GM23338 (cell line): ENCODE results near the gene PLEKHH3. TPM values are rescaled to one million over a fixed set of nuclear protein-coding genes. Genes with fewer than 3 reads are reported as not detected.
"Not testable (repeated sequence)": the region's sequence is repeated elsewhere in the genome, so short reads cannot be mapped to it uniquely, and the experiment has no call there.

Source experiments
- ATAC-seq: fragments of 200-7000 bp; cut with Tn5 transposase; 3 replicates; pipeline ENCODE4 v1.9.1; 2020
- DNase-seq: peaks from one replicate; pipeline ENCODE4 v3.0.0-alpha.2; 2015; ENCODE audit warnings: low spot score
- H2AFZ ChIP-seq: fragments of 200-600 bp; sonication (generic); 2 replicates; pipeline ENCODE4 v1.8.0; 2016; ENCODE audit warnings: antibody characterized with exemption, mild to moderate bottlenecking, moderate library complexity
- H3F3A ChIP-seq: fragments of 200-600 bp; sonication (generic); replicated peaks from 2 replicates; pipeline ENCODE4 v1.8.0; 2017; ENCODE audit warnings: antibody characterized with exemption, mixed run types, low read depth
- H3K27ac ChIP-seq: fragments of 200-600 bp; sonication (generic); 2 replicates; pipeline ENCODE4 v1.6.1; 2016; ENCODE audit warnings: low read depth
- H3K27me3 ChIP-seq: fragments of 200-600 bp; sonication (generic); 2 replicates; pipeline ENCODE4 v1.8.0; 2016; ENCODE audit warnings: mild to moderate bottlenecking, mixed run types, moderate library complexity; ENCODE audit not compliant: insufficient read depth
- H3K36me3 ChIP-seq: fragments of 200-600 bp; sonication (generic); 2 replicates; pipeline ENCODE4 v1.8.0; 2016; ENCODE audit warnings: mild to moderate bottlenecking; ENCODE audit not compliant: insufficient read depth
- H3K4me1 ChIP-seq: fragments of 200-600 bp; sonication (generic); 2 replicates; pipeline ENCODE4 v1.8.0; 2016; ENCODE audit warnings: mild to moderate bottlenecking, moderate library complexity; ENCODE audit not compliant: insufficient read depth
- H3K4me2 ChIP-seq: fragments of 200-600 bp; sonication (generic); 2 replicates; pipeline ENCODE4 v1.7.1; 2017; ENCODE audit warnings: mixed run types
- H3K4me3 ChIP-seq: fragments of 200-600 bp; sonication (generic); 2 replicates; pipeline ENCODE4 v1.6.1; 2016; ENCODE audit warnings: mixed run types
- H3K79me2 ChIP-seq: fragments of 200-600 bp; sonication (generic); replicated peaks from 2 replicates; pipeline ENCODE4 v1.8.0; 2017; ENCODE audit warnings: mild to moderate bottlenecking; ENCODE audit not compliant: insufficient read depth
- H3K9me2 ChIP-seq: fragments of 200-600 bp; sonication (generic); 2 replicates; pipeline ENCODE4 v1.8.0; 2017; ENCODE audit not compliant: insufficient read depth
- H4K20me1 ChIP-seq: fragments of 200-600 bp; sonication (generic); replicated peaks from 2 replicates; pipeline ENCODE4 v1.8.0; 2017; ENCODE audit warnings: mild to moderate bottlenecking; ENCODE audit not compliant: insufficient read depth
- H3K27ac Mint-ChIP-seq: 2 replicates; pipeline ENCODE4 v1.8.0; 2020; ENCODE audit warnings: inconsistent platforms, mild to moderate bottlenecking, moderate library complexity, mixed read lengths
- H3K27me3 Mint-ChIP-seq: 3 replicates; pipeline ENCODE4 v1.8.0; 2022; ENCODE audit warnings: low read depth, mild to moderate bottlenecking, moderate library complexity, mixed read lengths, inconsistent platforms; ENCODE audit not compliant: insufficient read depth, poor library complexity
- H3K36me3 Mint-ChIP-seq: 3 replicates; pipeline ENCODE4 v1.8.0; 2021; ENCODE audit warnings: low read depth, mild to moderate bottlenecking, inconsistent platforms, moderate library complexity, mixed read lengths
- H3K4me1 Mint-ChIP-seq: 3 replicates; pipeline ENCODE4 v1.8.0; 2020; ENCODE audit warnings: mild to moderate bottlenecking, inconsistent platforms, mixed read lengths
- H3K4me3 Mint-ChIP-seq: 3 replicates; pipeline ENCODE4 v1.8.0; 2021; ENCODE audit warnings: moderate library complexity, mild to moderate bottlenecking, inconsistent platforms, mixed read lengths
- H3K9me3 Mint-ChIP-seq: 3 replicates; pipeline ENCODE4 v1.8.0; 2020; ENCODE audit warnings: moderate library complexity, mild to moderate bottlenecking, inconsistent platforms, mixed read lengths
- EZH2phosphoT487 ChIP-seq: fragments of 200-600 bp; sonication (generic); IDR thresholded peaks from one replicate; pipeline ENCODE4 v1.8.1; 2018; ENCODE audit warnings: antibody characterized with exemption; ENCODE audit not compliant: unreplicated experiment
- NANOG ChIP-seq: IDR thresholded peaks from 2 replicates; pipeline ENCODE4 v1.6.1; 2016; ENCODE audit warnings: antibody characterized with exemption, borderline replicate concordance
- POLR2AphosphoS5 ChIP-seq: IDR thresholded peaks from 2 replicates; pipeline ENCODE4 v1.6.1; 2016; ENCODE audit warnings: antibody characterized with exemption, low read depth
- STAT1 ChIP-seq: IDR thresholded peaks from one replicate; pipeline ENCODE4 v1.6.1; 2016; ENCODE audit warnings: antibody characterized with exemption; ENCODE audit not compliant: unreplicated experiment
- ZNF331 ChIP-seq: fragments of 250-450 bp; sonication (Bioruptor Pico); IDR thresholded peaks from 2 replicates; pipeline ENCODE4 v1.5.0; 2020; ENCODE audit warnings: low read depth, mild to moderate bottlenecking, moderate library complexity
- polyA plus RNA-seq: library from polyadenylated mRNA; unstranded; fragments of >200 nt; fragmentation: Nextera tagmentation; extraction: Ambion mirVana; gene quantifications from 2 replicates; pipeline ENCODE4 v1.2.1, GENCODE V29; 2016
- total RNA-seq: library from RNA; depleted of rRNA; stranded (reverse); fragments of >200 nt; shearing (Covaris generic); gene quantifications from 2 replicates; pipeline ENCODE4 v1.2.3, GENCODE V29; 2014
- TF ChIP-seq, protein P1 (sequence below): fragments of 250-450 bp; sonication (Bioruptor Pico); IDR thresholded peaks from 2 replicates; pipeline ENCODE4 v1.5.0; 2020; ENCODE audit warnings: mild to moderate bottlenecking, moderate library complexity
- TF ChIP-seq, protein P2 (sequence below), 2 experiments: fragments of 200-600 bp in 1 of 2; sonication (generic) in 1 of 2; conservative IDR thresholded peaks; 2 replicates each; pipeline versions ENCODE4 v1.5.1 to v1.6.1; 2016 to 2017; ENCODE audit warnings: antibody characterized with exemption in 2 of 2, low read depth in 2 of 2, mild to moderate bottlenecking in 2 of 2, moderate library complexity in 1 of 2

Gene PLEKHH3
- total and polyA plus RNA-seq, 2 experiments from 2014 or later, result 10.9 to 24.2 TPM

DNA sequence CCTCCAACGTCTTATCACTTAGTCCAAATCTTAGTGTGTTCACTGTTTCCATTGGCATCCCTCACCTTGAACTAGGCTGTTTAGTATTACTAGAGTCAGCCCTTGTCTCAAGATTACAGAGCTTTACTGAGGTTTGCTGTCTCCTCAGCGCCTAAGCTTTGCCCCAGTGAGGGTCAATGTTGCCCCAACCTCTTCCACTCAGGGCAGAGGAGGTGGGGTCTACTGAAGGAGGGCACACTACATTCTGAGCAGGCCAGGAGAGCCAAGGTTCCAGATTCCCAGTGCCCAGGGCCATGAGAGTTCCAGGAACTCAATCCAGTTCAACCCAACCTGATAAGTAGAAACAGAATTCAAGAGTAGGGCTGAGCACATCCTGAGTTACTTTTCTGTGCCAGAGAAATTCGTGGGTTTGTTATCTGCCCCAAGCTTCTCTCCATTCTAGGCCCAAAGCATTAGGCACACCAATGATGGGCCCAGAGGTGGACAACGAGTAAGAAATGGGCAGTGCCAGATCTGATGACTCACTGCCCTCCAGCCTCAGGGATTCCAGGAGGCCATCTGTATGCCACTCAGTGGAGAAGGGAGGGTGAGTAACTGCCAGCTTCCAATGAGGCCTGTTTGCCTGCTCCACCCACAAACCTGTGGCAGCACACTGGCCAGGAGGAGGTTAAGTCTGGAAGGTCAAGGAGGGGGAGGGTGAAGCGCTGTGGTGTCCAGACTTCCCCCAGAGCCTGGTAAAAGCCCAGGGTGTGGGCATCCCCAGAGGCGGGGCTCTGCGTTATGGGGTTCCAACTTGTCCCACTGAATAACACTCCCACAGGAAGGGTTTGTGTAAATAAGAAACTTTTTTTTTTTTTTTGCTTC lies 9.5 kb downstream of the PLEKHH3 start:
- H3K4me3 Mint-ChIP-seq, result no peak overlapping the region
- ATAC-seq (no peak), DNase-seq (no peak)
- peaks cover 36% of the 10 kb centered on the region for H3K4me1 Mint-ChIP-seq
- Histone ChIP-seq H3F3A (peaks cover 22% of the 10 kb centered on the region), H3K4me1 (peaks cover 18% of the 10 kb centered on the region), H3K4me2 (no peak overlapping the region), H3K79me2 (no peaks in the 10 kb centered on the region), H3K36me3 (no peaks in the 10 kb centered on the region; the same call in 1 of the 2 replicates), H3K27ac (no peak overlapping the region), H4K20me1 (0 out of 2 replicates have a peak, but pooled peaks cover 14% of the 10 kb centered on the region), H3K4me3 (no peak overlapping the region), H2AFZ (no peak overlapping the region), H3K27me3 (peaks cover 23% of the 10 kb centered on the region), H3K9me2 (no peaks in the 10 kb centered on the region)
- H3K27me3 Mint-ChIP-seq, result peaks cover 38% of the 10 kb centered on the region
- no peak overlapping the region for H3K27ac Mint-ChIP-seq
- peaks cover 54% of the 10 kb centered on the region for H3K36me3 Mint-ChIP-seq
- no peaks in the 10 kb centered on the region for H3K9me3 Mint-ChIP-seq
- peak; percentile 24; the same call in 1 of the 2 replicates for TF ChIP-seq POLR2AphosphoS5
- no peak for TF ChIP-seq EZH2phosphoT487
- TF ChIP-seq, protein P1, sequence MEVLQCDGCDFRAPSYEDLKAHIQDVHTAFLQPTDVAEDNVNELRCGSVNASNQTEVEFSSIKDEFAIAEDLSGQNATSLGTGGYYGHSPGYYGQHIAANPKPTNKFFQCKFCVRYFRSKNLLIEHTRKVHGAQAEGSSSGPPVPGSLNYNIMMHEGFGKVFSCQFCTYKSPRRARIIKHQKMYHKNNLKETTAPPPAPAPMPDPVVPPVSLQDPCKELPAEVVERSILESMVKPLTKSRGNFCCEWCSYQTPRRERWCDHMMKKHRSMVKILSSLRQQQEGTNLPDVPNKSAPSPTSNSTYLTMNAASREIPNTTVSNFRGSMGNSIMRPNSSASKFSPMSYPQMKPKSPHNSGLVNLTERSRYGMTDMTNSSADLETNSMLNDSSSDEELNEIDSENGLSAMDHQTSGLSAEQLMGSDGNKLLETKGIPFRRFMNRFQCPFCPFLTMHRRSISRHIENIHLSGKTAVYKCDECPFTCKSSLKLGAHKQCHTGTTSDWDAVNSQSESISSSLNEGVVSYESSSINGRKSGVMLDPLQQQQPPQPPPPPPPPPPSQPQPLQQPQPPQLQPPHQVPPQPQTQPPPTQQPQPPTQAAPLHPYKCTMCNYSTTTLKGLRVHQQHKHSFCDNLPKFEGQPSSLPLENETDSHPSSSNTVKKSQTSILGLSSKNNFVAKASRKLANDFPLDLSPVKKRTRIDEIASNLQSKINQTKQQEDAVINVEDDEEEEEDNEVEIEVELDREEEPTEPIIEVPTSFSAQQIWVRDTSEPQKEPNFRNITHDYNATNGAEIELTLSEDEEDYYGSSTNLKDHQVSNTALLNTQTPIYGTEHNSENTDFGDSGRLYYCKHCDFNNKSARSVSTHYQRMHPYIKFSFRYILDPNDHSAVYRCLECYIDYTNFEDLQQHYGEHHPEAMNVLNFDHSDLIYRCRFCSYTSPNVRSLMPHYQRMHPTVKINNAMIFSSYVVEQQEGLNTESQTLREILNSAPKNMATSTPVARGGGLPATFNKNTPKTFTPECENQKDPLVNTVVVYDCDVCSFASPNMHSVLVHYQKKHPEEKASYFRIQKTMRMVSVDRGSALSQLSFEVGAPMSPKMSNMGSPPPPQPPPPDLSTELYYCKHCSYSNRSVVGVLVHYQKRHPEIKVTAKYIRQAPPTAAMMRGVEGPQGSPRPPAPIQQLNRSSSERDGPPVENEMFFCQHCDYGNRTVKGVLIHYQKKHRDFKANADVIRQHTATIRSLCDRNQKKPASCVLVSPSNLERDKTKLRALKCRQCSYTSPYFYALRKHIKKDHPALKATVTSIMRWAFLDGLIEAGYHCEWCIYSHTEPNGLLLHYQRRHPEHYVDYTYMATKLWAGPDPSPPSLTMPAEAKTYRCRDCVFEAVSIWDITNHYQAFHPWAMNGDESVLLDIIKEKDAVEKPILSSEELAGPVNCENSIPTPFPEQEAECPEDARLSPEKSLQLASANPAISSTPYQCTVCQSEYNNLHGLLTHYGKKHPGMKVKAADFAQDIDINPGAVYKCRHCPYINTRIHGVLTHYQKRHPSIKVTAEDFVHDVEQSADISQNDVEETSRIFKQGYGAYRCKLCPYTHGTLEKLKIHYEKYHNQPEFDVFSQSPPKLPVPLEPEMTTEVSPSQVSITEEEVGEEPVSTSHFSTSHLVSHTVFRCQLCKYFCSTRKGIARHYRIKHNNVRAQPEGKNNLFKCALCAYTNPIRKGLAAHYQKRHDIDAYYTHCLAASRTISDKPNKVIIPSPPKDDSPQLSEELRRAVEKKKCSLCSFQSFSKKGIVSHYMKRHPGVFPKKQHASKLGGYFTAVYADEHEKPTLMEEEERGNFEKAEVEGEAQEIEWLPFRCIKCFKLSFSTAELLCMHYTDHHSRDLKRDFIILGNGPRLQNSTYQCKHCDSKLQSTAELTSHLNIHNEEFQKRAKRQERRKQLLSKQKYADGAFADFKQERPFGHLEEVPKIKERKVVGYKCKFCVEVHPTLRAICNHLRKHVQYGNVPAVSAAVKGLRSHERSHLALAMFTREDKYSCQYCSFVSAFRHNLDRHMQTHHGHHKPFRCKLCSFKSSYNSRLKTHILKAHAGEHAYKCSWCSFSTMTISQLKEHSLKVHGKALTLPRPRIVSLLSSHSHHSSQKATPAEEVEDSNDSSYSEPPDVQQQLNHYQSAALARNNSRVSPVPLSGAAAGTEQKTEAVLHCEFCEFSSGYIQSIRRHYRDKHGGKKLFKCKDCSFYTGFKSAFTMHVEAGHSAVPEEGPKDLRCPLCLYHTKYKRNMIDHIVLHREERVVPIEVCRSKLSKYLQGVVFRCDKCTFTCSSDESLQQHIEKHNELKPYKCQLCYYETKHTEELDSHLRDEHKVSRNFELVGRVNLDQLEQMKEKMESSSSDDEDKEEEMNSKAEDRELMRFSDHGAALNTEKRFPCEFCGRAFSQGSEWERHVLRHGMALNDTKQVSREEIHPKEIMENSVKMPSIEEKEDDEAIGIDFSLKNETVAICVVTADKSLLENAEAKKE (CRISPR knock-in tag), result no peak
- no peak for TF ChIP-seq STAT1
- TF ChIP-seq ZNF331, result no peak
- TF ChIP-seq, protein P2, sequence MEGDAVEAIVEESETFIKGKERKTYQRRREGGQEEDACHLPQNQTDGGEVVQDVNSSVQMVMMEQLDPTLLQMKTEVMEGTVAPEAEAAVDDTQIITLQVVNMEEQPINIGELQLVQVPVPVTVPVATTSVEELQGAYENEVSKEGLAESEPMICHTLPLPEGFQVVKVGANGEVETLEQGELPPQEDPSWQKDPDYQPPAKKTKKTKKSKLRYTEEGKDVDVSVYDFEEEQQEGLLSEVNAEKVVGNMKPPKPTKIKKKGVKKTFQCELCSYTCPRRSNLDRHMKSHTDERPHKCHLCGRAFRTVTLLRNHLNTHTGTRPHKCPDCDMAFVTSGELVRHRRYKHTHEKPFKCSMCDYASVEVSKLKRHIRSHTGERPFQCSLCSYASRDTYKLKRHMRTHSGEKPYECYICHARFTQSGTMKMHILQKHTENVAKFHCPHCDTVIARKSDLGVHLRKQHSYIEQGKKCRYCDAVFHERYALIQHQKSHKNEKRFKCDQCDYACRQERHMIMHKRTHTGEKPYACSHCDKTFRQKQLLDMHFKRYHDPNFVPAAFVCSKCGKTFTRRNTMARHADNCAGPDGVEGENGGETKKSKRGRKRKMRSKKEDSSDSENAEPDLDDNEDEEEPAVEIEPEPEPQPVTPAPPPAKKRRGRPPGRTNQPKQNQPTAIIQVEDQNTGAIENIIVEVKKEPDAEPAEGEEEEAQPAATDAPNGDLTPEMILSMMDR (conservative IDR thresholded peaks at IDR 0.05; ENCODE audit: low read depth in 2 of 2), result no peak
- no peak for TF ChIP-seq NANOG

DNA sequence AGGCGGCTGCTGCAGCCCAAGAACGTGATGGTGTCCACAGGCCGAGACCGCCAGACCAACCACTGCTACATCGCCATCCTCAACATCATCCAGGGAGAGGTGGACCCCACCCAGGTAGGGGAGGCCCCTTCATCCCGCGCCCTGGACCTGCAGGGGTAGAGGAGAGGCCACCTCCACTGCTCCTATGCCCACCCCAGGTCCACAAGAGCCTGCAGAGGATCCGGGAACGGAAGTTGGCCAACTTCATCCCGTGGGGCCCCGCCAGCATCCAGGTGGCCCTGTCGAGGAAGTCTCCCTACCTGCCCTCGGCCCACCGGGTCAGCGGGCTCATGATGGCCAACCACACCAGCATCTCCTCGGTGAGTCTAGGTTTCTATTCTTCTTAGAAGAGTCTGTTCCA lies 10.7 kb downstream of the PLEKHH3 start:
- Mint-ChIP-seq H3K4me1 (peaks cover 26% of the 10 kb centered on the region), H3K36me3 (peaks cover 55% of the 10 kb centered on the region), H3K27me3 (peaks cover 31% of the 10 kb centered on the region)
- H3F3A ChIP-seq, result peaks cover 14% of the 10 kb centered on the region; the same call in 1 of the 2 replicates
- peaks cover 14% of the 10 kb centered on the region; the same call in 1 of the 2 replicates for H4K20me1 ChIP-seq
- H3K4me3 ChIP-seq, H2AFZ ChIP-seq, H3K4me3 Mint-ChIP-seq, ATAC-seq, H3K9me2 ChIP-seq, H3K79me2 ChIP-seq, H3K9me3 Mint-ChIP-seq, DNase-seq, H3K4me1 ChIP-seq, H3K4me2 ChIP-seq, H3K27ac ChIP-seq, H3K27ac Mint-ChIP-seq, H3K36me3 ChIP-seq: not testable (repeated sequence)
- peaks cover 11% of the 10 kb centered on the region for H3K27me3 ChIP-seq
